ENCODE measurements around the gene PHRF1. TPM values are rescaled to one million over a fixed set of nuclear protein-coding genes. Genes with fewer than 3 reads are reported as not detected.
A peak's percentile ranks its signal among the peaks of the same experiment; 100 is the strongest.

PHRF1 gene
- total RNA-seq, 6 experiments from 2014 or later, result 15.4 to 21.9 (median 20.3) TPM

- Histone ChIP-seq H3K4me3 (peak overlapping the region; percentile 85 to 95 (median 95)), H3K36me3 (peaks cover 0 to 8% (median 4%) of the 10 kb centered on the region in 4 donors), H3K27me3 (no peaks in the 10 kb centered on the region), H3K9me3 (no peaks in the 10 kb centered on the region), H3K27ac (peak overlapping the region in 1 of 3 donors; percentile 98), H3K4me1 (peaks cover 2 to 65% (median 24%) of the 10 kb centered on the region in 4 donors)
- DNase-seq (no peak), ATAC-seq (no peak)
- TF ChIP-seq POLR2A (IDR thresholded peaks at IDR 0.05) (no peak), CTCF (IDR thresholded peaks at IDR 0.05) (no peak)
- WGBS (ENCODE audit: insufficient coverage, low coverage, low lambda C conversion rate, missing lambda C conversion rate), result 17% methylated on average over 2 of the region's 6 CpGs
- intact Hi-C loops (cut with DNase I), result no loop called here
Observed at GRCh38 chr11:577611-577894, 1.3 kb downstream of the PHRF1 start.

GRCh38 chr11:578276-579035 lies 2.2 kb downstream of the PHRF1 start:
- Histone ChIP-seq H3K36me3 (peaks cover 0 to 15% (median 4%) of the 10 kb centered on the region in 4 donors), H3K27me3 (no peaks in the 10 kb centered on the region), H3K27ac (peak overlapping the region in 1 of 3 donors; percentile 98), H3K9me3 (no peaks in the 10 kb centered on the region), H3K4me1 (peaks cover 2 to 58% (median 24%) of the 10 kb centered on the region in 4 donors), H3K4me3 (peak overlapping the region; percentile 85 to 95 (median 95))
- DNase-seq (peak; percentile 38 to 80 (median 73)), ATAC-seq (peak; percentile 8 to 37 (median 28))
- WGBS (ENCODE audit: insufficient coverage, low coverage, low lambda C conversion rate, missing lambda C conversion rate), result 32% methylated on average over 9 of the region's 21 CpGs
- no peak for TF ChIP-seq POLR2A (IDR thresholded peaks at IDR 0.05)
- no peak for TF ChIP-seq CTCF (IDR thresholded peaks at IDR 0.05)
- intact Hi-C loops (cut with DNase I), result no loop called here

GRCh38 chr11:579830-580601 lies 3.7 kb downstream of the PHRF1 start:
- Histone ChIP-seq H3K27ac (peak overlapping the region in 1 of 3 donors; percentile 38), H3K4me1 (peaks cover 2 to 50% (median 24%) of the 10 kb centered on the region in 4 donors)

GRCh38 chr11:581342-581741 lies 5.1 kb downstream of the PHRF1 start:
- Histone ChIP-seq H3K36me3 (peaks cover 0 to 25% (median 8%) of the 10 kb centered on the region in 4 donors), H3K4me3 (no peak overlapping the region), H3K27ac (peak overlapping the region in 1 of 3 donors; percentile 18), H3K27me3 (no peaks in the 10 kb centered on the region), H3K4me1 (peaks cover 0 to 52% (median 28%) of the 10 kb centered on the region in 4 donors), H3K9me3 (no peaks in the 10 kb centered on the region)
- peak; percentile 75 to 78 (median 78) for DNase-seq
- WGBS (ENCODE audit: insufficient coverage, low coverage, low lambda C conversion rate, missing lambda C conversion rate), result 21% methylated on average over 6 of the region's 14 CpGs
- TF ChIP-seq CTCF (IDR thresholded peaks at IDR 0.05), result no peak
- no peak for TF ChIP-seq POLR2A (IDR thresholded peaks at IDR 0.05)
- ATAC-seq, result peak; percentile 44 to 69 (median 48)
- intact Hi-C loops (cut with DNase I), result no loop called here

More at GRCh38 chr11:579830-580601, 3.7 kb downstream of the PHRF1 start:
- DNase-seq (peak in 1 of 3 donors; percentile 62), ATAC-seq (peak; percentile 1 to 32 (median 24))
- 19% methylated on average over 5 of the region's 20 CpGs for WGBS (ENCODE audit: insufficient coverage, low coverage, low lambda C conversion rate, missing lambda C conversion rate)
- TF ChIP-seq CTCF (IDR thresholded peaks at IDR 0.05) (no peak), POLR2A (IDR thresholded peaks at IDR 0.05) (no peak)
- Histone ChIP-seq H3K27me3 (no peaks in the 10 kb centered on the region), H3K9me3 (no peaks in the 10 kb centered on the region), H3K4me3 (no peak overlapping the region), H3K36me3 (peaks cover 0 to 25% (median 8%) of the 10 kb centered on the region in 4 donors)
- intact Hi-C loops (cut with DNase I), result no loop called here
